ENCODE results near the gene EPSTI1.

The EPSTI1 gene

GRCh38 chr13:42990291-42991232, 1.5 kb downstream of the EPSTI1 start:
- peaks cover 7% of the 10 kb centered on the region; the same call in 1 of the 2 replicates for H3K4me1 ChIP-seq (ENCODE audit: control insufficient read depth, insufficient read depth, low read length)
- no peak overlapping the region for H3K9ac ChIP-seq (ENCODE audit: low read length)
- H3K36me3 ChIP-seq (ENCODE audit: control insufficient read depth, insufficient read depth, low read length) = no peaks in the 10 kb centered on the region
- H3K4me3 ChIP-seq (ENCODE audit: low read depth, low read length) = no peak overlapping the region
- peaks cover 24% of the 10 kb centered on the region for H3K27me3 ChIP-seq (ENCODE audit: control insufficient read depth, insufficient read depth, low read length)
- no peak overlapping the region for H3K27ac ChIP-seq (ENCODE audit: low read depth, low read length)
- no peaks in the 10 kb centered on the region for H3K9me3 ChIP-seq (ENCODE audit: control insufficient read depth, insufficient read depth, low read depth, low read length)

- H3K4me3 ChIP-seq (ENCODE audit: low read depth, low read length) = no peak overlapping the region
Observed at GRCh38 chr13:42986176-42986574, 5.9 kb downstream of the EPSTI1 start.

GRCh38 chr13:42985312-42986175, 6.5 kb downstream of the EPSTI1 start:
- no peak overlapping the region for H3K27ac ChIP-seq (ENCODE audit: low read depth, low read length)
- no peaks in the 10 kb centered on the region for H3K9me3 ChIP-seq (ENCODE audit: control insufficient read depth, insufficient read depth, low read depth, low read length)
- no peaks in the 10 kb centered on the region for H3K36me3 ChIP-seq (ENCODE audit: control insufficient read depth, insufficient read depth, low read length)
- H3K9ac ChIP-seq (ENCODE audit: low read length) = no peak overlapping the region
- peaks cover 25% of the 10 kb centered on the region for H3K4me1 ChIP-seq (ENCODE audit: control insufficient read depth, insufficient read depth, low read length)
- no peaks in the 10 kb centered on the region for H3K27me3 ChIP-seq (ENCODE audit: control insufficient read depth, insufficient read depth, low read length)
- no peak overlapping the region for H3K4me3 ChIP-seq (ENCODE audit: low read depth, low read length)

More at GRCh38 chr13:42986176-42986574, 5.9 kb downstream of the EPSTI1 start:
- H3K36me3 ChIP-seq (ENCODE audit: control insufficient read depth, insufficient read depth, low read length) = no peaks in the 10 kb centered on the region
- peaks cover 5% of the 10 kb centered on the region; the same call in 1 of the 2 replicates for H3K27me3 ChIP-seq (ENCODE audit: control insufficient read depth, insufficient read depth, low read length)
- H3K9me3 ChIP-seq (ENCODE audit: control insufficient read depth, insufficient read depth, low read depth, low read length) = no peaks in the 10 kb centered on the region
- H3K9ac ChIP-seq (ENCODE audit: low read length) = no peak overlapping the region
- no peak overlapping the region for H3K27ac ChIP-seq (ENCODE audit: low read depth, low read length)
- H3K4me1 ChIP-seq (ENCODE audit: control insufficient read depth, insufficient read depth, low read length) = peaks cover 22% of the 10 kb centered on the region

- no peak overlapping the region for H3K27ac ChIP-seq (ENCODE audit: low read depth, low read length)
- H3K4me1 ChIP-seq (ENCODE audit: control insufficient read depth, insufficient read depth, low read length) = peaks cover 25% of the 10 kb centered on the region
- no peaks in the 10 kb centered on the region; the same call in 1 of the 2 replicates for H3K9me3 ChIP-seq (ENCODE audit: control insufficient read depth, insufficient read depth, low read depth, low read length)
- no peak overlapping the region for H3K9ac ChIP-seq (ENCODE audit: low read length)
- H3K27me3 ChIP-seq (ENCODE audit: control insufficient read depth, insufficient read depth, low read length) = no peaks in the 10 kb centered on the region
- H3K36me3 ChIP-seq (ENCODE audit: control insufficient read depth, insufficient read depth, low read length) = no peaks in the 10 kb centered on the region
- H3K4me3 ChIP-seq (ENCODE audit: low read depth, low read length) = no peak overlapping the region
Observed at GRCh38 chr13:42984691-42985090, 7.3 kb downstream of the EPSTI1 start.

GRCh38 chr13:42984026-42984425, 8.0 kb downstream of the EPSTI1 start:
- Histone ChIP-seq H3K36me3 (ENCODE audit: control insufficient read depth, insufficient read depth, low read length) (no peaks in the 10 kb centered on the region), H3K9ac (ENCODE audit: low read length) (no peak overlapping the region), H3K4me3 (ENCODE audit: low read depth, low read length) (no peak overlapping the region), H3K9me3 (ENCODE audit: control insufficient read depth, insufficient read depth, low read depth, low read length) (no peaks in the 10 kb centered on the region; the same call in 1 of the 2 replicates), H3K27ac (ENCODE audit: low read depth, low read length) (no peak overlapping the region), H3K27me3 (ENCODE audit: control insufficient read depth, insufficient read depth, low read length) (no peaks in the 10 kb centered on the region), H3K4me1 (ENCODE audit: control insufficient read depth, insufficient read depth, low read length) (peaks cover 25% of the 10 kb centered on the region)

- H3K4me1 ChIP-seq (ENCODE audit: control insufficient read depth, insufficient read depth, low read length) = peaks cover 25% of the 10 kb centered on the region
- H3K27ac ChIP-seq (ENCODE audit: low read depth, low read length) = no peak overlapping the region
- H3K9me3 ChIP-seq (ENCODE audit: control insufficient read depth, insufficient read depth, low read depth, low read length) = peaks cover 5% of the 10 kb centered on the region; the same call in 1 of the 2 replicates
- no peaks in the 10 kb centered on the region for H3K27me3 ChIP-seq (ENCODE audit: control insufficient read depth, insufficient read depth, low read length)
- no peaks in the 10 kb centered on the region for H3K36me3 ChIP-seq (ENCODE audit: control insufficient read depth, insufficient read depth, low read length)
- H3K9ac ChIP-seq (ENCODE audit: low read length) = no peak overlapping the region
- H3K4me3 ChIP-seq (ENCODE audit: low read depth, low read length) = no peak overlapping the region
Observed at GRCh38 chr13:42981853-42982252, 10.2 kb downstream of the EPSTI1 start.

- Histone ChIP-seq H3K4me3 (ENCODE audit: low read depth, low read length) (no peak overlapping the region), H3K27me3 (ENCODE audit: control insufficient read depth, insufficient read depth, low read length) (no peaks in the 10 kb centered on the region), H3K9ac (ENCODE audit: low read length) (no peak overlapping the region), H3K4me1 (ENCODE audit: control insufficient read depth, insufficient read depth, low read length) (peaks cover 25% of the 10 kb centered on the region), H3K27ac (ENCODE audit: low read depth, low read length) (no peak overlapping the region), H3K36me3 (ENCODE audit: control insufficient read depth, insufficient read depth, low read length) (no peaks in the 10 kb centered on the region), H3K9me3 (ENCODE audit: control insufficient read depth, insufficient read depth, low read depth, low read length) (peaks cover 5% of the 10 kb centered on the region; the same call in 1 of the 2 replicates)
Observed at GRCh38 chr13:42981317-42981716, 10.7 kb downstream of the EPSTI1 start.

- peaks cover 13% of the 10 kb centered on the region for H3K4me1 ChIP-seq (ENCODE audit: control insufficient read depth, insufficient read depth, low read length)
- no peak overlapping the region for H3K27ac ChIP-seq (ENCODE audit: low read depth, low read length)
- no peak overlapping the region for H3K9ac ChIP-seq (ENCODE audit: low read length)
- no peak overlapping the region for H3K4me3 ChIP-seq (ENCODE audit: low read depth, low read length)
- peaks cover 11% of the 10 kb centered on the region; the same call in 1 of the 2 replicates for H3K9me3 ChIP-seq (ENCODE audit: control insufficient read depth, insufficient read depth, low read depth, low read length)
- H3K27me3 ChIP-seq (ENCODE audit: control insufficient read depth, insufficient read depth, low read length) = no peaks in the 10 kb centered on the region
- H3K36me3 ChIP-seq (ENCODE audit: control insufficient read depth, insufficient read depth, low read length) = no peaks in the 10 kb centered on the region
Observed at GRCh38 chr13:42977219-42977659, 14.8 kb downstream of the EPSTI1 start.

GRCh38 chr13:42976066-42976465, 16.0 kb downstream of the EPSTI1 start:
- no peaks in the 10 kb centered on the region for H3K36me3 ChIP-seq (ENCODE audit: control insufficient read depth, insufficient read depth, low read length)
- peaks cover 11% of the 10 kb centered on the region; the same call in 1 of the 2 replicates for H3K9me3 ChIP-seq (ENCODE audit: control insufficient read depth, insufficient read depth, low read depth, low read length)
- no peak overlapping the region for H3K9ac ChIP-seq (ENCODE audit: low read length)
- H3K27me3 ChIP-seq (ENCODE audit: control insufficient read depth, insufficient read depth, low read length) = no peaks in the 10 kb centered on the region
- peaks cover 12% of the 10 kb centered on the region for H3K4me1 ChIP-seq (ENCODE audit: control insufficient read depth, insufficient read depth, low read length)
- H3K4me3 ChIP-seq (ENCODE audit: low read depth, low read length) = no peak overlapping the region
- H3K27ac ChIP-seq (ENCODE audit: low read depth, low read length) = no peak overlapping the region

GRCh38 chr13:42973581-42973980, 18.5 kb downstream of the EPSTI1 start:
- peaks cover 25% of the 10 kb centered on the region for H3K4me1 ChIP-seq (ENCODE audit: control insufficient read depth, insufficient read depth, low read length)
- H3K27me3 ChIP-seq (ENCODE audit: control insufficient read depth, insufficient read depth, low read length) = no peaks in the 10 kb centered on the region
- no peaks in the 10 kb centered on the region for H3K36me3 ChIP-seq (ENCODE audit: control insufficient read depth, insufficient read depth, low read length)
- H3K9me3 ChIP-seq (ENCODE audit: control insufficient read depth, insufficient read depth, low read depth, low read length) = peaks cover 11% of the 10 kb centered on the region; the same call in 1 of the 2 replicates
- H3K9ac ChIP-seq (ENCODE audit: low read length) = no peak overlapping the region
- H3K27ac ChIP-seq (ENCODE audit: low read depth, low read length) = no peak overlapping the region
- no peak overlapping the region for H3K4me3 ChIP-seq (ENCODE audit: low read depth, low read length)
